ENCODE results near the gene WWC1.

WWC1 gene

GRCh38 chr5:168291342-168291963 lies at the start of gene WWC1:
TSS of gene WWC1 (plus strand) at chr5:168291645. CDS start at chr5:168292153, 508 bp downstream.
- DNase-seq (ENCODE audit: low read depth): no peak

DNA sequence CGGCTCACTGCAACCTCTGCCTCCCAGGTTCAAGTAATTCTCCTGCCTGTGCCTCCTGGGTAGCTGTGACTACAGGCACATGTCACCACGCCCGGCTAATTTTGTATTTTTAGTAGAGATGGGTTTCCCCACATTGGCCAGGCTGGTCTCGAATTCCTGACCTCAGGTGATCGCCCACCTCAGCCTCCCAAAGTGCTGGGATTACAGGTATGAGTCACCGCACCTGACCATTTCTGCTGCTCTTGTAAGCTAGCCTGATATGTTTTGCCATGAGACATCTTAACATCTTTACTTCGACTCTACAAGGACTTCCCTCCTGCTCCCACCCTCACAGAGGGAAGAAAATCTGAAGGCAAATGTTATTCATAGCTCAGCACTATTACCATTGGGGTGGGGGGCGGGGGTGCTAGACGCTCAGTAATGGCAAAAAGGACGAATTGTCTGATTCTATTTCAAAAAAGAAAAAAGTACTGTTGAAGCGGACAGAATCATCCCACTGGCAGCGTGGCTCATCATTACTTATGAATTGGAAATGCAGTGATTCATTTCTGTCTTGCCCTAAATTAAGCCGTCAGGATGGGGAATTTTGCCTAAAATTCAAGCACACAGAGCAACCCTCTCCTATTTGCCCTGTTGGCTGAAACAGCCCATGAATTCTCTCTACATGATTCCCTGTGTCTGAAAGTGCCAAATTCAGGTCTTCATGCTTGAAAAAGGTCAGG lies 46.4 kb upstream of the WWC1 start:
- DNase-seq (ENCODE audit: low read depth): no peak

GRCh38 chr5:168249923-168250322 lies 41.5 kb upstream of the WWC1 start:
- DNase-seq (ENCODE audit: low read depth): no peak

DNA sequence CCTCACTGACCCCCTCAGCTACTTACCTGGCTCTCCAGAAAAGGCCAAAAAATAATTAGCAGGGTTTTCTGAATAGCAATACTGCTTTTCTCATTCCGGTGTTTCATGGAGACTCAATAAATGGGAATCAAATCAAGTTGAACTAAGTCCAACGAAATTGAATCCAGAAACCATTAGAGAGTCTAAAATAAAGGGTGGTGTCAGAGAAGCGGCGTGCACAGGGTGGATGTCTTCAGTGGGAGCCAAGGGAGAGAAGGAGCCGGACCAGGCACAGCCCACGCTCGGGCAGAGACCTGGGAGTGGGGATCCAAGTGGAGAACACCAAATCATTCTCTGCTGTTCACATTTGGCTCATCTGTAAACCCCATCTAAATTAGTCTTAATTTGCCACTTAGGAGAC lies 40.2 kb upstream of the WWC1 start:
- no peak for DNase-seq (ENCODE audit: low read depth)

- no peak for DNase-seq (ENCODE audit: low read depth)
Observed at GRCh38 chr5:168254013-168254693, 37.3 kb upstream of the WWC1 start.

- no peak for DNase-seq (ENCODE audit: low read depth)
Observed at GRCh38 chr5:168260353-168261226, 30.9 kb upstream of the WWC1 start.

DNA sequence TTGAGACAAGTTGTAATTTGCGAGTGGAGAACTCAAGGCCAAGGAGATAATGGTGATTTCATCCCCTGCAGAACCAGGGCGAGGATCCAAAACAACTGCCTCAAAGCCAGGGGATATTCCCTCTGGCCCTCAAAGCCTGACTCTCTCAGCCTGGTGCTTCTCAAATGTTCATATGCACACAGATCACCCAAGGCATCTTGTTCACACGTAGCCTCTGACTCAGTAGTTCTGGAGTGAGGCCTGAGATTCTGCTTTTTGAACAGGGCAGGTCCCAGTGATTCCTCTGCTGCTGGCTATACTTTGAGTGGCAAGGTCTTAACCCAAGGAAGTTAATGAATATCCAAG lies 30.2 kb upstream of the WWC1 start:
- DNase-seq (ENCODE audit: low read depth): no peak

DNA sequence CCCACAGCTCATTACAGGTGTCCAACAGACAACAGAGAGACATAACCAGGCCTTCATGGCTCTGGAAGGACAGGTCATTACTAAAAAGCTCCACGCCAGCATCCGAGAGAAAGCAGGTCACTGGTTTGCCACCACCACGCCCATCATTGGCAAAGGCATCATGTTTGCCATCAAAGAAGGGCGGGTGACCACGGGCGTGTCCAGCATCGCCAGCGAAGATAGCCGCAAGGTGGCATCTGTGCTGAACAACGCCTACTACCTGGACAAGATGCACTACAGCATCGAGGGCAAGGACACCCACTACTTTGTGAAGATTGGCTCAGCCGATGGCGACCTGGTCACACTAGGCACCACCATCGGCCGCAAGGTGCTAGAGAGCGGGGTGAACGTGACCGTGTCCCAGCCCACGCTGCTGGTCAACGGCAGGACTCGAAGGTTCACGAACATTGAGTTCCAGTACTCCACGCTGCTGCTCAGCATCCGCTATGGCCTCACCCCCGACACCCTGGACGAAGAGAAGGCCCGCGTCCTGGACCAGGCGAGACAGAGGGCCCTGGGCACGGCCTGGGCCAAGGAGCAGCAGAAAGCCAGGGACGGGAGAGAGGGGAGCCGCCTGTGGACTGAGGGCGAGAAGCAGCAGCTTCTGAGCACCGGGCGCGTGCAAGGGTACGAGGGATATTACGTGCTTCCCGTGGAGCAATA lies 29.3 kb upstream of the WWC1 start:
- no peak for DNase-seq (ENCODE audit: low read depth)

DNA sequence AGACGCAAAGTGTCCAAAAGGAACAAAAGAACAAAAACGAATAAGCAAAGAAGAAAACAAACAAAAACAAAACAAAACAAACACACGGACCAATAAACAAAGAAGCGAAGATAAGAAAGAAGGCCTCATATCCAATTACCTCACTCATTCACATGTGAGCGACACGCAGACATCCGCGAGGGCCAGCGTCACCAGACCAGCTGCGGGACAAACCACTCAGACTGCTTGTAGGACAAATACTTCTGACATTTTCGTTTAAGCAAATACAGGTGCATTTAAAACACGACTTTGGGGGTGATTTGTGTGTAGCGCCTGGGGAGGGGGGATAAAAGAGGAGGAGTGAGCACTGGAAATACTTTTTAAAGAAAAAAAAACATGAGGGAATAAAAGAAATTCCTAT lies 28.3 kb upstream of the WWC1 start:
- DNase-seq (ENCODE audit: low read depth): no peak

DNA sequence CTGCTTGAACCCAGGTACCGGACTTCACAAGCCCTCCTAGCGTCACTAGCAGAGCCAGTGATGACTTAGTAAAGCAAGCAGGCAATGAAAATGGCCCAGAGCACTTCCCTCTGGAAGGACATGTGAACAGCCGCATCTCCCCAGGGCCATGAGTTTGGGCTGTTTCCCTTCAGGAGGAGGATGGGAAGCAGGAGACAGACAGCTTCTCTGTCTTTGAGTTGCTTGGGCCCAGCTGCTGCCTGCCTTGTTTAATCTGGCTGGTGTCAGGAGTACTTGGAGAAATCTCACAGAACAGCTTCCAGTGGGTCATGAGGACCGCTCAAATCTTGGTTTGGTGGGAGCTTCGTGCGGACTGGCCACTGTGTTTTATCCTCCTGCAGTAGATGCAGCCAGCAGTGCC lies 25.4 kb upstream of the WWC1 start:
- no peak for DNase-seq (ENCODE audit: low read depth)

DNA sequence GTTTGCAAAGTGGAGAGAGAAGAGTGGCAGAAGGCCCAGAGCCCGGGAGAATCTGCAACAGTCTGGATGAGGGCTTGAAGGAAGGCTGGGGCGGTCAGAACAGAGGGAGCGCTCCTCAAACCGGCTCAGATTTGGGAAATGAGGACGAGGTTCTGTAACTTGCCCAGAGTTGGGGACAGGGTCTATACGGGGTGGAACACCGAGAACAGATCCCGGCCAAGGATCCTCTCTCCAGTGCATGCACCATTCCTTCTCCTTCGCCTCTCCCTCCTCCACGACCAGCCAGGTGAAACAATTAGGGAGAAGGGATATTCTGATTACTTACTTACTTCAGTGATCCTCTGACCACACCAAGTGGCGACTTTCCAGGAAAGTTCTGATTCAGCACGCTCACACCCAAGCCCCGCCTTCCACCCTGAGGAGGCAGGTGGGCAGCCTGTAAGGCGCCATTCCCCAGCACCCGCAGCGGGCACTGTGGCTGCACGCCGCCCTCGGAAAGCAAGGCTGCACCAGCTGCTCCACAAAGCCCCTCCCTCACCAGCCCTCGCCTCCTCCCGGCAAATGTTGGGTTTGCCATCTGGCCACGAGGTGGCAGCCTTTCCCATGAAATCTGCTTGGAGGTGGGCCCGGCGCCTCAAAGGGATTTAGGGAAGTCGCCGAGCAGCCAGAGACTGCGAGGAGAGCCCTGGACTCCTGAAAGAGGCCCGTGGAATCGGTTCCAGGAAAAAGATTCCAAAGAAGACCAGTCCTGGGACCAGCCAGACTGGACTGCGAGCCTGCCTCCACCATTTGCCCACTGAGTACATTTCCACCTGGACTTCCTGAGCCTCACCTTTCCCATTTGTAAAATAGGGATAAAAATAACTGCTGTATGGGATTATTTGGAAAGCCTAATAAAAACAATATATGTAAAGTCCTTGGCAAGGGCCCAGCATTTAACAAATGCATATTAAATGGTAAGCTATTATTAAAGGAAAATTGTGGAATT lies 22.2 kb upstream of the WWC1 start:
- peak; percentile 33 for DNase-seq (ENCODE audit: low read depth)

DNA sequence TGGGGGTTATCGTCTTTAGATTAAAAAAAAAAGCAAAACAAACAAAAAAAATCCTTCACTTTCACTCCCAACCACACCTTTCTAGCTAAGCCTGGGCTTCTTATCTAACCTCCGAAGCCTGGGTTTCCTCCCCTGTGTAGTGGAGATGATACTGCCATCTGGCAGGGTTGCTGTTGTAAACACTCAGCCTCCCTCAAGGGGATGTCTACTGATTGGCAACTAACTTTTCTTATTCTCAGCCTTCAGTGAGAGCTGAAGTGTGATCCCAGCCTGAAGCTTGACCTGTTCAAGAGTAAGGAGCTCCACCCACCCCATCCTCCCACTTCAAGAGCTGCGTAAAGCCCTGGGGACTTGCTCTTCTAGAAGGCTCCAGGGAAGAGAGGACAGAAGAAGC lies 21.5 kb upstream of the WWC1 start:
- DNase-seq (ENCODE audit: low read depth): no peak

- DNase-seq (ENCODE audit: low read depth): no peak
Observed at GRCh38 chr5:168270476-168270875, 21.0 kb upstream of the WWC1 start.

GRCh38 chr5:168273056-168273980 lies 18.1 kb upstream of the WWC1 start:
- DNase-seq (ENCODE audit: low read depth): no peak

DNA sequence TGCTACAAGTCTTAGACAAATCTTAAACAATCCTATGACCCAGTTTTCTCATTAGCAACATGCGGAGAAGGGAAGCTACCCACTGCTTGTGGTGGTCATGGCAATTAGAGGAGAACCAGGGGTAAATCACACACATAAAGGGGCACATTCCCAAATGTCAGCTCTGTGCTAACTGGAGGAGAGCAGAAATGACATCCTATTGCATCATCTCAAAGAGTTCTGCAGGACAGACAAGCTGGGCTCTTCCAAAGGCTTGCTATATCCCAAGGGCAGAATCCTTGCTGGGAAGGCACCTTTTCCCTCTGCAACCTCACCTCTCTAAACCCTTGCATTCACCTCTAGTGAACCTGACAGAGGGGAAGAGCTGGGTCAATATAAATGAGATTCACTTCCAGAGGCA lies 17.0 kb upstream of the WWC1 start:
- DNase-seq (ENCODE audit: low read depth): no peak

GRCh38 chr5:168275940-168276339 lies 15.5 kb upstream of the WWC1 start:
- DNase-seq (ENCODE audit: low read depth): no peak

GRCh38 chr5:168282120-168282519 lies 9.3 kb upstream of the WWC1 start:
- no peak for DNase-seq (ENCODE audit: low read depth)

- no peak for DNase-seq (ENCODE audit: low read depth)
Observed at GRCh38 chr5:168284809-168285208, 6.6 kb upstream of the WWC1 start.

- DNase-seq (ENCODE audit: low read depth): no peak
Observed at GRCh38 chr5:168285696-168286095, 5.7 kb upstream of the WWC1 start.

DNA sequence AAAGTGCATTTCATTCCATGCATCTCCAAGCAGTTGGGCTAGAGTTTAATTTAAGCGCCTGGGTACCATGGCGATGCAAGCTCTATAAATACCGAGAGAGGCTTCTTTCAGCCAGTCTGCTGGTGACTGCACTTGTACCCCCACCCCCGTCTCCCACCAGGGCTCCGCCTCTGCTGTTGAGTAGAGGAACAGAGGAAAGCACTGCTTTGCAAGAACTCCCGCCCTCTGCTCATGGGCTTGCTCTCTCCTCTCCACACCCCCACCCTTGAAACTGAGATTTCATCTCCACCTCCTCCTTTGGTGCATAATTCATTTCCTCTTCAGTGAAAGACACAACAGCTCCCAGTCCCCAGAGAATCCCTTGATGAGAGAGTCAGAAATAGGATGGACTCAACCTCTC lies 5.1 kb upstream of the WWC1 start:
- no peak for DNase-seq (ENCODE audit: low read depth)
